HG02943 (cell line): Measurements from ENCODE around the gene FBXO11.
"Not testable (repeated sequence)": the region's sequence is repeated elsewhere in the genome, so short reads cannot be mapped to it uniquely, and the experiment has no call there.

Experiments used
- ATAC-seq: cut with Tn5 transposase; IDR thresholded peaks from one replicate; pipeline ENCODE4 v1.9.1; 2021; ENCODE audit warnings: mild to moderate bottlenecking, low read depth, moderate library complexity; ENCODE audit not compliant: unreplicated experiment

FBXO11 gene

GRCh38 chr2:47862949-47863348 is 43.3 kb downstream of the FBXO11 start:
- ATAC-seq: no peak

- ATAC-seq: not testable (repeated sequence)
Observed at GRCh38 chr2:47853067-47853777, 53.1 kb downstream of the FBXO11 start.

GRCh38 chr2:47850198-47850597 is 56.1 kb downstream of the FBXO11 start:
- no peak for ATAC-seq

- ATAC-seq: no peak
Observed at GRCh38 chr2:47849368-47849767, 56.9 kb downstream of the FBXO11 start.

- ATAC-seq: no peak
Observed at GRCh38 chr2:47844162-47844561, 62.1 kb downstream of the FBXO11 start.

- no peak for ATAC-seq
Observed at GRCh38 chr2:47843407-47843806, 62.9 kb downstream of the FBXO11 start.

- ATAC-seq: no peak
Observed at GRCh38 chr2:47842846-47843245, 63.5 kb downstream of the FBXO11 start.

GRCh38 chr2:47838686-47839085 is 67.6 kb downstream of the FBXO11 start:
- ATAC-seq: no peak

- no peak for ATAC-seq
Observed at GRCh38 chr2:47838249-47838648, 68.0 kb downstream of the FBXO11 start.

- no peak for ATAC-seq
Observed at GRCh38 chr2:47833516-47833968, 72.8 kb downstream of the FBXO11 start.

- ATAC-seq: no peak
Observed at GRCh38 chr2:47822518-47822917, 83.8 kb downstream of the FBXO11 start.

- no peak for ATAC-seq
Observed at GRCh38 chr2:47819834-47820233, 86.5 kb downstream of the FBXO11 start.

GRCh38 chr2:47818777-47819176 is 87.5 kb downstream of the FBXO11 start:
- no peak for ATAC-seq

GRCh38 chr2:47815764-47816163 is 90.5 kb downstream of the FBXO11 start:
- ATAC-seq: no peak

GRCh38 chr2:47811668-47812067 is 94.6 kb downstream of the FBXO11 start:
- no peak for ATAC-seq

- ATAC-seq: no peak
Observed at GRCh38 chr2:47810850-47811249, 95.4 kb downstream of the FBXO11 start.

- ATAC-seq: no peak
Observed at GRCh38 chr2:47809903-47810302, 96.4 kb downstream of the FBXO11 start.

- ATAC-seq: no peak
Observed at GRCh38 chr2:47808614-47809013, 97.7 kb downstream of the FBXO11 start.

- ATAC-seq: no peak
Observed at GRCh38 chr2:47805850-47806249, 100.4 kb downstream of the FBXO11 start.

- ATAC-seq: no peak
Observed at GRCh38 chr2:47803770-47804169, 102.5 kb downstream of the FBXO11 start.

- ATAC-seq: no peak
Observed at GRCh38 chr2:47803363-47803762, 102.9 kb downstream of the FBXO11 start.

- no peak for ATAC-seq
Observed at GRCh38 chr2:47801118-47801517, 105.2 kb downstream of the FBXO11 start.
